Pancreas (tissue), 10 donors: ENCODE data around the gene BCORL1. TPM values are rescaled to one million over a fixed set of nuclear protein-coding genes. Genes with fewer than 3 reads are reported as not detected.

Experiments used
- ATAC-seq, 4 donors: fragments of 200-7000 bp; cut with Tn5 transposase; one replicate each; pipeline versions ENCODE4 v1.8.0 to v1.9.1; 2020; ENCODE audit warnings: mild to moderate bottlenecking in 4 of 4, moderate library complexity in 4 of 4
- DNase-seq, 6 donors: peaks; one replicate each; pipeline ENCODE4 v3.0.0-alpha.2; 2020
- FAIRE-seq: peaks from 2 replicates; lab custom pipeline; 2012; peaks lifted over from hg19 to GRCh38; lab: Jason Lieb, UNC
- H3K27ac ChIP-seq, 4 donors: fragments of 200-600 bp; sonication (generic); 1 replicate in 3 of 4; 2 replicates in 1 of 4; pipeline versions ENCODE4 v1.5.0 to v1.8.0; 2020
- H3K27me3 ChIP-seq, 4 donors: fragments of 200-600 bp; one replicate each; pipeline ENCODE4 v1.8.0; 2021
- H3K36me3 ChIP-seq, 3 donors: fragments of 200-600 bp; sonication (generic) in 1 of 3; one replicate each; pipeline versions ENCODE4 v1.5.0 to v1.8.0; 2020 to 2021
- H3K4me1 ChIP-seq, 3 donors: fragments of 200-600 bp; one replicate each; pipeline ENCODE4 v1.8.0; 2021
- H3K4me3 ChIP-seq, 4 donors: fragments of 200-600 bp; sonication (generic) in 2 of 4; one replicate each; pipeline versions ENCODE4 v1.5.0 to v1.8.0; 2020 to 2021
- H3K9me3 ChIP-seq, 4 donors: fragments of 200-600 bp; one replicate each; pipeline ENCODE4 v1.8.0; 2021
- CTCF ChIP-seq, 4 donors: fragments of 200-600 bp; sonication (generic) in 3 of 4; IDR thresholded peaks; one replicate each; pipeline versions ENCODE4 v1.5.0 to v1.8.0; 2021; ENCODE audit warnings: antibody characterized with exemption in 4 of 4
- WGBS, 2 donors: extraction: QIAGEN DNeasy Blood & Tissue Kit; methylation state at CpG; one replicate each; pipeline ENCODE4 v1.1.7; 2013; 5-methylcytosine and 5-hydroxymethylcytosine counted together
- intact Hi-C, 3 donors: fragments of 100-400 bp; cut with DNase I; formaldehyde crosslinking; loops; one replicate each; pipeline versions ENCODE4 v1.11.1 to v1.14.2; 2022
- polyA plus RNA-seq, 2 donors: library from polyadenylated mRNA; stranded (reverse); fragments of 200-250 nt; gene quantifications; one replicate each; pipeline ENCODE4 v1.2.3, GENCODE V29; 2013
- total RNA-seq, 6 donors: library from RNA; stranded (reverse); fragmentation: NEBNext Ultra II Directional in 4 of 6; extraction: Animal tissue kit (Norgen Biotek cat#: 25700) in 4 of 6; gene quantifications; one replicate each; pipeline versions ENCODE4 v1.2.1 to v1.2.4, GENCODE V29; 2021 to 2023
- donor health status: healthy with polysubstance abuse.
- donor health status: DM: no; HTN: no; CAD: no; lungs with moderate emphysema.
- donor health status: DM: no; HTN: no; CAD: no.
- donor health status: control.
- donor health status: control.
- donor health status: Bipolar disorder and iron deficiency.
- donor health status: DM: yes; HTN: yes; CAD: no.
- donor health status: DM: no; HTN: no; CAD: no.
- donor health status: DM: no; HTN: no; CAD: no.
- donor health status: DM: yes; HTN: yes; CAD: no.

Gene BCORL1
- total and polyA plus RNA-seq, 8 donors = 1.7 to 11.1 (median 5.6) TPM

GRCh38 chrX:129981752-129982299 lies 609 bp upstream of the BCORL1 start:
- peak in 2 of 6 donors; percentile 18 to 25 for DNase-seq
- Histone ChIP-seq H3K4me3 (peak overlapping the region in 1 of 4 donors; percentile 28), H3K9me3 (no peaks in the 10 kb centered on the region), H3K27me3 (no peaks in the 10 kb centered on the region), H3K36me3 (no peaks in the 10 kb centered on the region), H3K27ac (no peak overlapping the region), H3K4me1 (no peaks in the 10 kb centered on the region)
- FAIRE-seq = no peak
- TF ChIP-seq CTCF (IDR thresholded peaks at IDR 0.05) = no peak
- WGBS, 2 donors = 1 to 34% methylated on average over 20 to 26 of the region's 29 CpGs
- no peak for ATAC-seq
- intact Hi-C loops = no loop called here

DNA sequence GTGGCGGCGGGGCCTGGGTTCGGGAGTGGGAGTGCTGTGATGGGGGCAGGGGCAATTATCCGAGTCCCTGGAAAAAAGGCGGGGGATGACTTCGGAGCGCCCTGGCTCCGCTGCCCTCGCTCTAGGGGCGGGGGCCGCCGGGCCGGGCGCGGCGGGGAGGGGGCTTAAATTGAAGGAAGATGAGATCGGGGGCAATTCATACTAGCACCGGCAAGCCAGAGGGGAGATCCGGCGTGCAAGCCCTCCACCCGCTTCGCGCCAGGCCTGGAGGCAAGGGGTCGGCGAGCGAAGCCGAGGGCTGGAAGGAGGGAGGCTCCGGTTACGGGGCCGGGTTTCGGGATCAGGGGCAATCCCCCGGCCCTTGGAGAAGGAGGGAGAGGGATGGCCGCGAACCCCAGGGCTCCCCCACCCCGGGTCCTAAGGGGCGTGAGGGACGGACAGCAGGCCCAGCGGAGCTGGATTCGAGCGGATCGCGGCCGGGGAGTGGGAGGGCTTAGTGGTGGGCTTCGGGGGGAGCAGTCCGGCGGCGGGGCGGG lies 1.2 kb downstream of the BCORL1 start:
- peak in 5 of 6 donors; percentile 14 to 84 (median 35) for DNase-seq

GRCh38 chrX:129984111-129984958 lies 1.9 kb downstream of the BCORL1 start:
- Histone ChIP-seq H3K9me3 (no peaks in the 10 kb centered on the region), H3K4me1 (peaks cover 0 to 3% (median 0%) of the 10 kb centered on the region in 3 donors), H3K27me3 (no peaks in the 10 kb centered on the region), H3K4me3 (peak overlapping the region in 2 of 4 donors; percentile 7 to 10), H3K27ac (no peak overlapping the region), H3K36me3 (no peaks in the 10 kb centered on the region)
- DNase-seq (peak; percentile 17 to 75 (median 38)), FAIRE-seq (no peak), ATAC-seq (no peak)
- TF ChIP-seq CTCF (IDR thresholded peaks at IDR 0.05) = no peak
- 3 to 25% methylated on average over 46 to 58 of the region's 81 CpGs for WGBS, 2 donors
- intact Hi-C loops = no loop called here

More for the DNA sequence above, 1.2 kb downstream of the BCORL1 start:
- 1 to 33% methylated on average over 33 to 43 of the region's 48 CpGs for WGBS, 2 donors
- no peak for FAIRE-seq
- Histone ChIP-seq H3K27ac (no peak overlapping the region), H3K4me1 (peaks cover 0 to 3% (median 0%) of the 10 kb centered on the region in 3 donors), H3K9me3 (no peaks in the 10 kb centered on the region), H3K4me3 (peak overlapping the region in 1 of 4 donors; percentile 26), H3K36me3 (no peaks in the 10 kb centered on the region), H3K27me3 (no peaks in the 10 kb centered on the region)
- ATAC-seq = no peak
- intact Hi-C loops = no loop called here
- TF ChIP-seq CTCF (IDR thresholded peaks at IDR 0.05) = no peak

GRCh38 chrX:129987871-129988270 lies 5.4 kb downstream of the BCORL1 start:
- DNase-seq (no peak), FAIRE-seq (no peak), ATAC-seq (no peak)
- intact Hi-C loops = no loop called here
- peaks cover 0 to 3% (median 0%) of the 10 kb centered on the region in 3 donors for H3K4me1 ChIP-seq
- no peaks in the 10 kb centered on the region for H3K9me3 ChIP-seq
- no peaks in the 10 kb centered on the region for H3K27me3 ChIP-seq
- H3K36me3 ChIP-seq = no peaks in the 10 kb centered on the region
- WGBS, 2 donors = 48 to 49% methylated on average over 3 of the region's 3 CpGs
- TF ChIP-seq CTCF (IDR thresholded peaks at IDR 0.05) = no peak
- H3K4me3 ChIP-seq = no peak overlapping the region
- no peak overlapping the region for H3K27ac ChIP-seq
